ENCODE measurements around the gene OR10A6. TPM values are rescaled to one million over a fixed set of nuclear protein-coding genes. Genes with fewer than 3 reads are reported as not detected.

OR10A6 gene
- total and polyA plus RNA-seq, 10 of the 15 experiments (the other 5 are each of a cell fraction or from before 2014, with no cell fraction given), result not detected

- Histone ChIP-seq H4K20me1 (ENCODE audit: control insufficient read depth, insufficient read depth) (no peaks in the 10 kb centered on the region), H3K9me3 (replicated peaks; ENCODE audit: control insufficient read depth, insufficient read depth, low read length) (no peaks in the 10 kb centered on the region), H3K4me2 (ENCODE audit: control insufficient read depth, insufficient read depth) (no peak overlapping the region), H3K79me2 (ENCODE audit: control insufficient read depth, insufficient read depth, low read length) (no peaks in the 10 kb centered on the region), H3K4me1 (ENCODE audit: control insufficient read depth, insufficient read depth, low read length) (no peaks in the 10 kb centered on the region), H3K36me3 (ENCODE audit: control insufficient read depth in 2 of 2, insufficient read depth in 2 of 2, low read length in 1 of 2) (no peaks in the 10 kb centered on the region), H3K27ac (ENCODE audit: control insufficient read depth, insufficient read depth) (no peak overlapping the region), H2AFZ (ENCODE audit: control insufficient read depth, low read depth, low read length) (no peak overlapping the region), H3K27me3 (replicated peaks in 1 of 2; ENCODE audit: control insufficient read depth in 2 of 2, insufficient read depth in 2 of 2, low read length in 1 of 2) (peaks cover 0 to 1% of the 10 kb centered on the region in 2 experiments; a peak in 1 of 4 replicates), H3K9ac (ENCODE audit: control insufficient read depth, insufficient read depth, low read length) (no peak overlapping the region), H3K4me3 (no peak overlapping the region)
- in situ Hi-C loops (cut with MboI) (no loop called here), intact Hi-C loops (cut with micrococcal nuclease; ENCODE audit: unreplicated experiment) (no loop called here)
- RAD21 ChIA-PET (ENCODE audit: unreplicated experiment), result no interaction called here
- TF ChIP-seq ZNF217 (IDR thresholded peaks at IDR 0.05), result no peak
- SMC1A ChIA-PET (ENCODE audit: uncharacterized antibody, unreplicated experiment), result interaction anchor here (1.0 to 1.1 kb wide), 2 partner anchors 10 to 25 kb away, joined by 3 read pairs; no protein-coding TSS in a partner anchor
- DNase-seq (ENCODE audit: low read depth, low spot score) (no peak), ATAC-seq (no peak), FAIRE-seq (no peak)
- BruUV-seq (replicated peaks), result no TSS peak
- CTCF ChIA-PET, result interaction anchor here (2.1 kb wide), 1 partner anchor 23 kb away, joined by 10 read pairs; the partner anchor contains the start of gene EIF3F
- WGBS (ENCODE audit: insufficient coverage, insufficient replicate concordance, low lambda C conversion rate, missing lambda C conversion rate), result 2% methylated on average over 3 of the region's 3 CpGs
- POLR2A ChIA-PET, result no interaction called here
Measured at GRCh38 chr11:7964261-7964660, 33.2 kb upstream of the OR10A6 start.

GRCh38 chr11:7955191-7955590 lies 24.1 kb upstream of the OR10A6 start:
- Histone ChIP-seq H3K4me1 (ENCODE audit: control insufficient read depth, insufficient read depth, low read length) (no peaks in the 10 kb centered on the region), H4K20me1 (ENCODE audit: control insufficient read depth, insufficient read depth) (no peaks in the 10 kb centered on the region), H2AFZ (ENCODE audit: control insufficient read depth, low read depth, low read length) (no peak overlapping the region), H3K27me3 (replicated peaks in 1 of 2; ENCODE audit: control insufficient read depth in 2 of 2, insufficient read depth in 2 of 2, low read length in 1 of 2) (no peaks in the 10 kb centered on the region), H3K27ac (ENCODE audit: control insufficient read depth, insufficient read depth) (no peak overlapping the region), H3K9me3 (replicated peaks; ENCODE audit: control insufficient read depth, insufficient read depth, low read length) (no peaks in the 10 kb centered on the region), H3K4me3 (no peak overlapping the region), H3K36me3 (ENCODE audit: control insufficient read depth in 2 of 2, insufficient read depth in 2 of 2, low read length in 1 of 2) (no peaks in the 10 kb centered on the region), H3K79me2 (ENCODE audit: control insufficient read depth, insufficient read depth, low read length) (no peaks in the 10 kb centered on the region), H3K4me2 (ENCODE audit: control insufficient read depth, insufficient read depth) (no peak overlapping the region), H3K9ac (ENCODE audit: control insufficient read depth, insufficient read depth, low read length) (no peak overlapping the region)
- in situ Hi-C loops (cut with MboI) (no loop called here), intact Hi-C loops (cut with micrococcal nuclease; ENCODE audit: unreplicated experiment) (no loop called here)
- ChIA-PET RAD21 (ENCODE audit: unreplicated experiment) (no interaction called here), POLR2A (no interaction called here), CTCF (no interaction called here), SMC1A (ENCODE audit: uncharacterized antibody, unreplicated experiment) (no interaction called here)
- 0% methylated on average over 1 of the region's 1 CpG for WGBS (ENCODE audit: insufficient coverage, insufficient replicate concordance, low lambda C conversion rate, missing lambda C conversion rate)
- FAIRE-seq (no peak), DNase-seq (ENCODE audit: low read depth, low spot score) (no peak), ATAC-seq (no peak)
- BruUV-seq (replicated peaks), result no TSS peak
- TF ChIP-seq CREB1 (IDR thresholded peaks at IDR 0.05; ENCODE audit: low read depth), result no peak
- TF ChIP-seq MEF2B (IDR thresholded peaks at IDR 0.05; ENCODE audit: partially characterized antibody, poor library complexity, severe bottlenecking), result no peak
- no peak for TF ChIP-seq WRNIP1 (IDR thresholded peaks at IDR 0.05; ENCODE audit: borderline replicate concordance, low read depth, low read length)
- TF ChIP-seq, protein P1, sequence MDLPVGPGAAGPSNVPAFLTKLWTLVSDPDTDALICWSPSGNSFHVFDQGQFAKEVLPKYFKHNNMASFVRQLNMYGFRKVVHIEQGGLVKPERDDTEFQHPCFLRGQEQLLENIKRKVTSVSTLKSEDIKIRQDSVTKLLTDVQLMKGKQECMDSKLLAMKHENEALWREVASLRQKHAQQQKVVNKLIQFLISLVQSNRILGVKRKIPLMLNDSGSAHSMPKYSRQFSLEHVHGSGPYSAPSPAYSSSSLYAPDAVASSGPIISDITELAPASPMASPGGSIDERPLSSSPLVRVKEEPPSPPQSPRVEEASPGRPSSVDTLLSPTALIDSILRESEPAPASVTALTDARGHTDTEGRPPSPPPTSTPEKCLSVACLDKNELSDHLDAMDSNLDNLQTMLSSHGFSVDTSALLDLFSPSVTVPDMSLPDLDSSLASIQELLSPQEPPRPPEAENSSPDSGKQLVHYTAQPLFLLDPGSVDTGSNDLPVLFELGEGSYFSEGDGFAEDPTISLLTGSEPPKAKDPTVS (IDR thresholded peaks at IDR 0.05; ENCODE audit: low read depth, low read length), result no peak
- TF ChIP-seq ZBTB40 (IDR thresholded peaks at IDR 0.05; ENCODE audit: borderline replicate concordance), result no peak
- no peak for TF ChIP-seq RBBP5 (conservative IDR thresholded peaks at IDR 0.05)
- TF ChIP-seq FOXM1 (IDR thresholded peaks at IDR 0.05; ENCODE audit: low read depth, low read length), result no peak
- no peak for TF ChIP-seq CHD1 (IDR thresholded peaks at IDR 0.05; ENCODE audit: low read depth, low read length)
- TF ChIP-seq SMAD1 (IDR thresholded peaks at IDR 0.05; ENCODE audit: low read depth, partially characterized antibody), result no peak
- TF ChIP-seq ATF3 (IDR thresholded peaks at IDR 0.05; ENCODE audit: borderline replicate concordance, extremely low read depth, low read depth, low read length), result no peak
- TF ChIP-seq PAX5 (IDR thresholded peaks at IDR 0.05; ENCODE audit: borderline replicate concordance, low read depth, low read length), result no peak
- TF ChIP-seq POLR2A (IDR thresholded peaks at IDR 0.05; ENCODE audit: low read depth, low read length), result no peak

Data from GM12878 (cell line).